ENCODE measurements around the gene MTUS2. TPM values are rescaled to one million over a fixed set of nuclear protein-coding genes. Genes with fewer than 3 reads are reported as not detected.

The MTUS2 gene
- total and polyA plus RNA-seq, 2 of the 8 experiments (the other 6 are each of a cell fraction or from before 2014, with no cell fraction given): 0.18 to 0.80 TPM

GRCh38 chr13:29411481-29411880 lies 591.3 kb downstream of the MTUS2 start (continued):
- TF ChIP-seq KDM1A (IDR thresholded peaks at IDR 0.05; ENCODE audit: borderline replicate concordance, low read length) (no peak), NANOG (IDR thresholded peaks at IDR 0.05; ENCODE audit: insufficient read depth, low read depth, low read length, poor library complexity, severe bottlenecking) (no peak), SAP30 (IDR thresholded peaks at IDR 0.05; ENCODE audit: insufficient read depth, insufficient replicate concordance, low read length) (no peak), HDAC6 (IDR thresholded peaks at IDR 0.05; ENCODE audit: low read depth, low read length) (no peak), CBX5 (IDR thresholded peaks at IDR 0.05; ENCODE audit: low read depth, low read length) (no peak)
